K562 (cell line): Measurements from ENCODE around the gene RAB4B. TPM values are rescaled to one million over a fixed set of nuclear protein-coding genes. Genes with fewer than 3 reads are reported as not detected.
"Not testable (repeated sequence)": the region's sequence is repeated elsewhere in the genome, so short reads cannot be mapped to it uniquely, and the experiment has no call there.

Experiments
- CBFA2T2 ChIP-seq: fragments of 450-650 bp; conservative IDR thresholded peaks from 2 replicates; pipeline ENCODE4 v1.6.1; 2017; ENCODE audit warnings: mild to moderate bottlenecking
- CBFA2T3 ChIP-seq: fragments of 450-650 bp; IDR thresholded peaks from 2 replicates; pipeline ENCODE4 v1.6.1; 2017
- CXXC5 ChIP-seq: fragments of 250-450 bp; sonication (Bioruptor Pico); IDR thresholded peaks from 2 replicates; pipeline ENCODE4 v1.8.0; 2022; ENCODE audit warnings: inconsistent platforms, mild to moderate bottlenecking, moderate library complexity
- HDGF ChIP-seq: fragments of 450-650 bp; IDR thresholded peaks from 2 replicates; pipeline ENCODE4 v1.6.1; 2016
- LARP7 ChIP-seq: fragments of 450-650 bp; IDR thresholded peaks from 2 replicates; pipeline ENCODE4 v1.6.1; 2016
- MAFG ChIP-seq: fragments of 450-650 bp; conservative IDR thresholded peaks from 2 replicates; pipeline ENCODE4 v1.6.1; 2016; ENCODE audit warnings: missing genetic modification characterization, missing compliant biosample characterization
- MEIS2 ChIP-seq: fragments of 450-650 bp; IDR thresholded peaks from 2 replicates; pipeline ENCODE4 v1.6.1; 2014; ENCODE audit warnings: mild to moderate bottlenecking; ENCODE audit not compliant: partially characterized antibody
- NFE2 ChIP-seq: IDR thresholded peaks from 2 replicates; pipeline ENCODE4 v1.6.1; 2014; ENCODE audit warnings: antibody characterized with exemption, low read depth
- NKRF ChIP-seq: fragments of 450-650 bp; IDR thresholded peaks from 2 replicates; pipeline ENCODE4 v1.6.1; 2016; ENCODE audit warnings: borderline replicate concordance
- NR2C1 ChIP-seq, 2 experiments: fragments of 450-650 bp; IDR thresholded peaks; 2 replicates each; pipeline ENCODE4 v1.6.1; 2017; ENCODE audit warnings: mild to moderate bottlenecking in 2 of 2, antibody characterized with exemption in 1 of 2, inconsistent platforms in 1 of 2, missing compliant biosample characterization in 1 of 2, missing genetic modification characterization in 1 of 2
- NR4A1 ChIP-seq, 2 experiments: fragments of 250-450 bp in 1 of 2; fragments of 450-650 bp in 1 of 2; sonication (Bioruptor Pico) in 1 of 2; IDR thresholded peaks; 2 replicates each; pipeline versions ENCODE4 v1.4.0 to v1.6.1; 2016 to 2020; ENCODE audit warnings: mild to moderate bottlenecking in 2 of 2, missing compliant biosample characterization in 1 of 2, missing genetic modification characterization in 1 of 2, moderate library complexity in 1 of 2
- SMARCA5 ChIP-seq: fragments of 450-650 bp; IDR thresholded peaks from 2 replicates; pipeline ENCODE4 v1.6.1; 2016
- THRAP3 ChIP-seq: fragments of 450-650 bp; IDR thresholded peaks from 2 replicates; pipeline ENCODE4 v1.6.1; 2016; ENCODE audit warnings: mild to moderate bottlenecking, inconsistent platforms, borderline replicate concordance
- ZNF316 ChIP-seq: fragments of 450-650 bp; IDR thresholded peaks from 2 replicates; pipeline ENCODE4 v1.6.1; 2016
- ZNF592 ChIP-seq: fragments of 450-650 bp; IDR thresholded peaks from 2 replicates; pipeline ENCODE4 v1.6.1; 2017; ENCODE audit warnings: antibody characterized with exemption, mild to moderate bottlenecking
- polyA plus RNA-seq, 8 experiments: library from polyadenylated mRNA; depleted of rRNA in 4 of 8; stranded (reverse) in 5 of 8; unstranded in 3 of 8; fragments of >200 nt; fragmentation: Nextera tagmentation in 2 of 8; fragmentation: Illumina TruSeq in 1 of 8; extraction: Ambion mirVana in 2 of 8; extraction: Trizol in 1 of 8; gene quantifications; 2 replicates each; pipeline versions ENCODE4 v1.2.1 to v1.2.3, GENCODE V29; 2011 to 2014; ENCODE audit warnings: inconsistent platforms in 1 of 8, missing spikeins in 1 of 8
- total RNA-seq, 7 experiments: library from RNA; depleted of rRNA in 6 of 7; stranded (reverse); fragments of >200 nt in 6 of 7; fragmentation: Illumina TruSeq in 2 of 7; extraction: Trizol in 2 of 7; gene quantifications; 2 replicates each; pipeline versions ENCODE4 v1.2.1 to v1.2.3, GENCODE V29; 2011 to 2021; ENCODE audit warnings: low replicate concordance in 1 of 7

Gene RAB4B
- total and polyA plus RNA-seq, 9 of the 15 experiments (the other 6 are each of a cell fraction or from before 2014, with no cell fraction given) = 0.28 to 20.4 (median 9.0) TPM

- TF ChIP-seq NR2C1 (IDR thresholded peaks at IDR 0.05) (peak; percentile 82), NR2C1 (tag; IDR thresholded peaks at IDR 0.05) (peak; percentile 88), NR4A1 (tag; IDR thresholded peaks at IDR 0.05) (0 out of 2 replicates have a peak, but pooled peaks have one; percentile 29), SMARCA5 (0 out of 2 replicates have a peak, but pooled peaks have one; percentile 31), MAFG (tag) (peak; percentile 27; the same call in 1 of the 2 replicates), ZNF316 (peak; percentile 61), THRAP3 (peak; percentile 89; the same call in 1 of the 2 replicates), LARP7 (0 out of 2 replicates have a peak, but pooled peaks have one; percentile 30), MEIS2 (peak; percentile 32), CXXC5 (CRISPR knock-in tag) (0 out of 2 replicates have a peak, but pooled peaks have one; percentile 22), NKRF (0 out of 2 replicates have a peak, but pooled peaks have one; percentile 26), NFE2 (peak; percentile 34; the same call in 1 of the 2 replicates), CBFA2T3 (peak; percentile 40), HDGF (peak; percentile 70; the same call in 1 of the 2 replicates), CBFA2T2 (peak; percentile 29; the same call in 1 of the 2 replicates), ZNF592 (0 out of 2 replicates have a peak, but pooled peaks have one; percentile 29)
- TF ChIP-seq NR4A1 (CRISPR knock-in tag; IDR thresholded peaks at IDR 0.05) = not testable (repeated sequence)
These were observed 48.8 kb downstream of the RAB4B start (continued) for GRCh38 chr19:40826699-40827385.
